ENCODE measurements around the gene ESRRG.

- TF ChIP-seq CTCF (IDR thresholded peaks at IDR 0.05 in 8 of 11, conservative IDR thresholded peaks at IDR 0.05 in 3 of 11) (no peak), POLR2A (IDR thresholded peaks at IDR 0.05) (no peak), POLR2AphosphoS5 (IDR thresholded peaks at IDR 0.05) (no peak)
Observed at GRCh38 chr1:216582151-216582550, 141.1 kb downstream of the ESRRG start.
